ENCODE results near the gene NTF3. TPM values are rescaled to one million over a fixed set of nuclear protein-coding genes. Genes with fewer than 3 reads are reported as not detected.

Gene NTF3
- total and polyA plus RNA-seq, 2 of the 8 experiments (the other 6 are each of a cell fraction or from before 2014, with no cell fraction given), result 1.4 to 2.3 TPM

GRCh38 chr12:5503774-5504173 lies 71.9 kb downstream of the NTF3 start (continued):
- TF ChIP-seq PHF8 (conservative IDR thresholded peaks at IDR 0.05; ENCODE audit: low read depth, low read length) (no peak), CTBP2 (IDR thresholded peaks at IDR 0.05; ENCODE audit: borderline replicate concordance, insufficient read depth, insufficient read length, low read length) (no peak)
